GM18909 (cell line): Measurements from ENCODE around the gene HMGB3.
"Not testable (repeated sequence)": the region's sequence is repeated elsewhere in the genome, so short reads cannot be mapped to it uniquely, and the experiment has no call there.

ENCODE experiments used
- ATAC-seq: cut with Tn5 transposase; IDR thresholded peaks from one replicate; pipeline ENCODE4 v1.9.1; 2021; ENCODE audit warnings: mild to moderate bottlenecking; ENCODE audit not compliant: unreplicated experiment, poor library complexity

HMGB3 gene

DNA sequence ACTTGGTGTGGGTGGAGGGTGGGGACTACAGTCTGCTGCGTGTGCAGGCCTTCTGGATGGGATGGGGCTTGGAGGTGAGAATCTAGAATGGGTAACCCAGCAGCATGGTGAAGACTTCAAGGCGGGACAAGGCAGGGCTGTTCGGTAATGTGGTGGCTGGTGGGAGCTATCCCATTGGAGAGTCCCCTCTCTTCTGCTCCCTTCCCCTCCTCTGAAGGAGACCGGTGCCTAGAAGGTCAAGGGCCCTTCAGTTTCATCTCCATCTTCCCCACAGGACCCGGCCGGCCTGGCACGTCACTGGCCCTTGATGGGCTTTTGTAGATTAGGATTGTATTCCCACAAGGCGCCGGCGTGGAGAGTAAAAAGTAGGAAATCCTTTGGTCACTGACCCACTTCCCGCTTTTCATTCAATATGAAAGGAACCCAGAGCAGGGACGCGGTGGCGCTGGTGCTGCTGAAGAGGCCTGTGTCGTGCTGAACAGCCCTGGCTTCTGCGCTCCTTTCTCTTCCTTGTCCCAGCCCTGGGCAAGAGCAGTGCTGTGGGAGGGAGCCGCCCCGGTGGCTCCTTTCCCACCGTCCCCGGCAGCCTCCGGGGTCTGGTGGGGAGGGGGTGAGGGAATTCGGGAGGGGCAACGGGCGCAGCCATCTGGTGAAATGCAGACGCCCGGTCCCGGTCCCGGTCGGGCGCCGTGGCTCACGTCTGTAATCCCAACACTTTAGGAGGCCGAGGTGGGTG lies 7.3 kb upstream of the HMGB3 start:
- ATAC-seq = no peak

DNA sequence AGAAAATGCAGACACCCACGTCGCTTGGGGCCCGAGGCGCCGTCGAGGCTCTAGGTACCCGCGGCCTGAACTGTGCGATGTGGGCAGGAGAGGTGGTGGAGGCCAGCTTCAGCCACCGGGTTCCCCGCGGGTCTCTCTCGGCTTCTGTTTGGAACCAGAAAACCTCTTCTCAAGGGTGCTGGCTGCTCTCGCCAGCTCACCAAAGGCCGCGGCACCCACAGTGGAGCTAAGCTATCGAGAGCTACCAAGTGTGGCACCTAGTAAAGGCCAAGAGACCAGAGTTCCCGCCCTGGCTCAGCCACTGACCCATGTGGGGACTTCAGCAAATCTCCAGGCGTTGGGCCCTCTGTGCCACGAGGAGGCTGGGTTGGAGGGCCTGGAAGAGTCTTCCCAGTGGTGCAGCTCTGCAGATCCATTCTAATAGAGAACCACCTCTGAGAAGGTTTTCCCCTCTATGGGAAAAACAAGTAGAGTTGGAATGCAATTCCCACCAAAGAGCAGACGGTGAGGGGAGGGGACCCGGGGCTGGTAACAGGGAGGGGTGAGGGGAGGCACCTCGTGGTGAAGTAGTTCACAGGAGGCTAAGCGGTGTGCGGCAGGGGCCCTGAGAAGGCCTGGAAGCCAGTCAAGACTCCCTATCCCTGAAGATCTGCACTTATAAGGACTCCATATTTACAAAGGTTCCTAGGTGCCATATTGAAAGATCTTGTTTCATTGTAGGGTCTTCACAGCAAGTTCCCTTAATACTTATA lies 5.5 kb upstream of the HMGB3 start:
- ATAC-seq = no peak

- ATAC-seq = no peak
Observed at GRCh38 chrX:150980186-150980585, 2.9 kb upstream of the HMGB3 start.

DNA sequence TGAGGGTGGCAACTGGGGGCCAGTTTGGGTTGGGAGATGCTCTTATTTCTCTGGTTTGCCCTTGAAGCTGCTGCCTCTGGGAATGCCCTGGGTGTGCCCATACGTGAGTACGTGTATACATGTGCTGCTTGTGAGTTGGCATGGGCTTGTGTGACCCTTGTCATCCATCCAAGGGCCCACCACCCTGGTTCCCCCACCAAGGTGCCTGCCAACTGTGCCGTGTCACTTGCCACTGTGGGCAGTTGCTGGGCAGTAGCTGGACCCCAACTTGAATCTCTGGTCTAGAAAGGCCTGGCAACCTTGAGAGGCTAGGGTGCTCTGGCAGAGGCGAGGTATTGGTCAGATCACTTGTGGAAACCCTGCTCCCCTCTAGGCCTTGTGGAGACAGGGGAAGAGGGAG lies 2.4 kb upstream of the HMGB3 start:
- no peak for ATAC-seq

- no peak for ATAC-seq
Observed at GRCh38 chrX:150982235-150982787, 824 bp upstream of the HMGB3 start.

DNA sequence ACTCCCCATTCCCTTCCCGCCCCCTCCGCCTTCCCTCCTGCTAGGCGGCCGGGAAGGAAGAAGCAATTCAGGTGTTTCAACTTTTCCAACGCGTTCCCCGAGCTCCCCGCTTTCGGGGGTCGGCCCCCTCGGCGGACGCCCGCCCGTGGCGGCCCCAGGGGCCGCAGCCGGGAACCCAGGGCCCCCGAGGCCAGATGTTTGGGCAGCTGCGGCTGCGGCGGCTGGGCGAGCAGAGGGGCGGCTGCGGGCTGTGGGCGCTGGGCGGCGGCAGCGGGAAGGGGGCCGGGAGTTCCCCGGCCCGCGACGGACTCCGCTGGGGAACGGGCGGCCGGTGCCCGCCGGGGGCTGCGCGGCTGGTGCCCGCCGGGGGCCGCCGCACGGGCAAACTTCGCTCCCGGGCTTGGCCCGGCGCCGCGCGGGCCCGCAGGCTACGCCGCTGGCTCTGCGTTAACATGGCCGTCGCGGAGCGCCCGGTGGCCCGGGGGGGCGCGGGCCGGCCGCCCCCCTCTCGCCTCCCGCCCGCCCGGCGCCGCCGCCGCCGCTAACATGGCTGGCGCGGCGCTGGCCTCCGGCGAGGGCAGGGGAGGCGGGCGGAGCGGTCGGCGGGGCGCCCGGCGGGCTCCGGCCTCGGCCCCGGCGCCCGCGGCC lies 510 bp downstream of the HMGB3 start:
- ATAC-seq = peak; percentile 22

DNA sequence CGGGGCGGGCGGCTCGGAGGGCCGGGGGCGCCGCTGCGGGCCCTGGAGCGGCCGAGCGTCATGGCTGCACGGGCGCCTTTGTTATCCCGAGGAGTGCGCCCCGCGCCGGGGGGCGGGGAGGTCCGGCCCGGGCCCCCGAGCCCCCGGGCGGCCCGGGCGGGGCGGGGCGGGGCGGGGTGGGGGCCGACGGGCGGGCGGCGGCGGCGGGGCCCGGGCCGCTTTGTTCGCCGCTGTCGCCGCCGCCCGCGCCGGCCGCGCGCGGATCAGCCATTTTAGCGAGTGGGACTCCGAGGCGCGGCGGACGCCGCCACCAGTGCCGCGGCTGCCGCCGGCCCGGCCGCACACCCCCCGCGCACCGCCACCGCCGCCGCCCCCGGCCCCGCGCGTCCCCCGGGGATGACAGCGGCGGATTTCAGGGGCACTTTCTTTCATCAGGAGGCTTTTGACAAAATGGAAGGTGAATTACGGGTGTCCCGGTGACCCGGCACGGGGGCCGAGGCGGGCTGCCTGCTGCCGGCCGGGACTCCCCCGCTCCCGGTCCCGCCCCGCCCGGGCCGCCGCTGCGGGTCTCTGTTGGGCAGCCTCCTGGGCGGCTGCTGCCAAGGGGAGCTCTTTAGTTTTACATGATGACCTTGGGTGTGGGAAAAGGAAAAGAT lies 1.2 kb downstream of the HMGB3 start:
- peak; percentile 13 for ATAC-seq

GRCh38 chrX:150987687-150988086 lies 4.6 kb downstream of the HMGB3 start:
- not testable (repeated sequence) for ATAC-seq

DNA sequence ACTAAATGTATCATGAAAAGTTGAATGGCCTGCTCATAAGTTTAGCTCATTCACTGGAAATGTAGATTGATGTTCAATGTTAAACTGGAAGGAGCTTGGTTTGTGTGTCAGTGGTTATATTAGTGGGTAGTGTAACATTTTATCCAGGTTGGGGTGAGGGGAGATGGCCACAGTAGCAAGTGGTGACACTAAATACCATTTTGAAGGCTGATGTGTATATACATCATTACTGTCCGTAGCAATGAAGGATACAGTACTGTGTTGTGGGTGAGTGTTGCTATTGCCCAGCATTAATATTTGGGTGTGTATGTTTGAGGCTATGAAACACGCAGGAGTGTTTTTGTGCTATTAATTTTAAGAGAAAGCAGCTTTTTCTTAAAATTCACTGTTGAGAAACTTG lies 6.3 kb downstream of the HMGB3 start:
- ATAC-seq = no peak

- no peak for ATAC-seq
Observed at GRCh38 chrX:150990910-150991309, 7.8 kb downstream of the HMGB3 start.

GRCh38 chrX:151000861-151001331 lies 17.8 kb downstream of the HMGB3 start:
- no peak for ATAC-seq

DNA sequence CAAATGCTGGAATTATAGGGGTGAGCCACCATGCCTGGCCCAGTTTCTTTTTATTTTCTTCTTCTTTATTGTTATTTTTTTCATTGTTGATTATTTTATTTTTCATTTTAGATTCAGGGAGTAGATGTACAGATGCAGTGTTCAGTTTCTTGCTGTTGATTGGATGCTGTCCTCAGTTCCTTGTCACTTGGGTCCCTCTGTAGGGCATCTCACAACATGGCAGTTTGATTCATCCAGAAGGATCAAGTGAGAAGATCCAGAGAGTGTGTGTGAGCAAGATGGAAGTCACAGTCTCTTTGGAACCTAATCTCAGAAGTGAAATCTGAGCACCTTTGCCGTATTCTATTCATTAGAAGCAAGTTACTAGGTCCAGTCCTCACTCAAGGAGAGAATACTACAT lies 20.9 kb downstream of the HMGB3 start:
- ATAC-seq = no peak

GRCh38 chrX:151006410-151007109 lies 23.4 kb downstream of the HMGB3 start:
- ATAC-seq = no peak

- ATAC-seq = no peak
Observed at GRCh38 chrX:151009582-151009981, 26.4 kb downstream of the HMGB3 start.

DNA sequence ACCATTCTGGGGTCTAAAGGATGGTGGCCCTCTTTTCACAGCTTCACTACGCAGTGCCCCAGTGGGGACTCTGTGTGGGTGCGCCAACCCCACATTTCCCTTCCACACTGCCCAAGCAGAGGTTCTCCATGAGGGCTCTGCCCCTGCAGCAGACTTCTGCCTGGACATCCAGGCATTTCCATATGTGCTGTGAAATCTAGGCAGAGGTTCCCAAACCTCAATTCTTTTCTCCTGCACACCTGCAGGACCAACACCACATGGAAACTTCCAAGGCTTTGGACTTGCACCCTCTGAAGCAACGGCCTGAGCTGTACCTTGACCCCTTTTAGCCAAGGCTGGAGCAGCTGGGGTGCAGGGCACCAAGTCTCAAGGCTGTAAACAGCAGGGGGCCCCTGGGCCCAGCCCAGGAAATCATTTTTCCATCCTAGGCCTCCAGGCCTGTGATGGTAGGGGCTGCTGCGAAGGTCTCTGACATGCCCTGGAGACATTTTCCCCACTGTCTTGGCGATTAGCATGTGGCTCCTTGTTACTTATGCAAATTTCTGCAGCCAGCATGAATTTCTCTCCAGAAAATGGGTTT lies 30.1 kb downstream of the HMGB3 start:
- ATAC-seq = no peak

DNA sequence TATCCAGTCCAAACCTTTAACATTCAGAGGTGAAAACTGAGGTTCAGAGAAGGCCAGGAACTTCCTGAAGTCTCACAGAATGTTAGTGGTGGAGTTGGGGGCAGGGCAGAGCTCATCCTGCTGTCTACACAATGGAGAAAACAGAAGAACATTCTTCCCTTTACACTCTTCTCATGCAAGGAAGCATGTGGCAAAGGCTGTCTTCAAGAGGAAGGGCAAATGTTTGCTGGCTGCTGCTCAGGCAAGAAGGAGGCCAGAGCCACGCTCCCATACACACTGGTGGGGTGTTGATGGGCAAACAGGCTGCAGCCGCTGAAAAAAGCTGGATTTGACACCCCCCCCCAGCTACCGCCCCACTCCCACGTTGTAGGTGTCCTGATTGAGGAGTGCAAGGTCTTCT lies 32.5 kb downstream of the HMGB3 start:
- no peak for ATAC-seq

- no peak for ATAC-seq
Observed at GRCh38 chrX:151019856-151020255, 36.7 kb downstream of the HMGB3 start.

DNA sequence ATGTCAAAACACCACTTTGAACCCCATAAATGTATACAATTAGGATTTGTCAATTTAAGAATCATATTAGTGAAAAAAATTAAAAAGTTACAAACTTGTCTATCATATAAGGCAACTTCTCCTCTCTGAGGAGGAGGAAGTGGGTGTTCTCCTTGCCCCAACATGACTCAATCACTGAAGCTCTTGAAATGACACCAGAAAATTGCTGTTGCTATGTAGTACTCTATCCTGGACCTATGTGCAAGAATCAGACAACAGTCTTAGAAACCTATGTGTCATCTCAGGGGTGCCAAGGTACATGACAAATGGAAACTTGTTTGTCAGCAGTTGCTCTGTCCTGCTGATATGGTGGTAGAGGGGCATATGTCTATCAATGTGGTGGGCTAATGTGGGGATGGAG lies 47.7 kb downstream of the HMGB3 start:
- no peak for ATAC-seq

GRCh38 chrX:151031391-151031975 lies 48.3 kb downstream of the HMGB3 start:
- no peak for ATAC-seq
